Stimulated activated CD4-positive, alpha-beta T cell treated with anti-CD3 and anti-CD28 coated beads, Interleukin-4, amount 100 ng/mL, for 48 hours (primary cell): ENCODE data around the gene ETV4.
"Not testable (repeated sequence)": the region's sequence is repeated elsewhere in the genome, so short reads cannot be mapped to it uniquely, and the experiment has no call there.

Source experiments
- DNase-seq, 2 donors: peaks; one replicate each; pipeline ENCODE4 v3.0.0-alpha.2; 2020; ENCODE audit warnings: low read depth in 2 of 2

The ETV4 gene

GRCh38 chr17:43517161-43517560 lies 29.0 kb downstream of the ETV4 start:
- DNase-seq: no peak

- no peak for DNase-seq
Observed at GRCh38 chr17:43515656-43516055, 30.5 kb downstream of the ETV4 start.

DNA sequence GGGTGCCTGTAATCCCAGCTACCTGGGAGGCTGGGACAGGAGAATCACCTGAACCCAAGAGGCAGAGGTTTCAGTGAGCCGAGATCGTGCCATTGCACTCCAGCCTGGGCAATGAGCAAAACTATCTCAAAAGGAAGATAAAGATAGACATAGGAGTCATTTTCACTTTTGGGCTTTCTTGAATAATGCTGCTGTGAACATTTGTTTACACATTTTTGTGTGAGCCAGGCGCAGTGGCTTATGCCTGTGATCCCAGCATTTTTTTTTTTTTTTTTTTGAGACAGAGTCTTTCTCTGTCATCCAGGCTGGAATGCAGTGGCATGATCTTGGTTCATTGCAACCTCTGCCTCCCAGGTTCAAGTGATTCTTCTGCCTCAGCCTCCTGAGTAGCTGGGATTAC lies 34.9 kb downstream of the ETV4 start:
- not testable (repeated sequence) for DNase-seq

DNA sequence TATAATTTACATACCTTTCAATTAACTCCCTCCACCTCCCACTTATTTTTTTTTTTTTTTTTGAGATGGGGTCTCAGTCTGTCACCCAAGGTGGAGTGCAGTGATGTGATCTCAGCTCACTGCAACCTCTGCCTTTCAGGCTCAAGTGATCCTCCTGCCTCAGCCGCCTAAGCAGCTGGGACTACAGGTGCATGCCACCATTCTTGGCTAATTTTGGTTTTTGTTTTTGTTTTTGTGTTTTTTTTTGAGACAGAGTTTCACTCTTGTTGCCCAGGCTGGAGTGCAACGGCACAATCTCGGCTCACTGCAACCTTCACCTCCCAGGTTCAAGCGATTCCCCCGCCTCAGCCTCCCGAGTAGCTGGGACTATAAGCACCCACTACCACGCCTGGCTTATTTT lies 36.7 kb downstream of the ETV4 start:
- not testable (repeated sequence) for DNase-seq

DNA sequence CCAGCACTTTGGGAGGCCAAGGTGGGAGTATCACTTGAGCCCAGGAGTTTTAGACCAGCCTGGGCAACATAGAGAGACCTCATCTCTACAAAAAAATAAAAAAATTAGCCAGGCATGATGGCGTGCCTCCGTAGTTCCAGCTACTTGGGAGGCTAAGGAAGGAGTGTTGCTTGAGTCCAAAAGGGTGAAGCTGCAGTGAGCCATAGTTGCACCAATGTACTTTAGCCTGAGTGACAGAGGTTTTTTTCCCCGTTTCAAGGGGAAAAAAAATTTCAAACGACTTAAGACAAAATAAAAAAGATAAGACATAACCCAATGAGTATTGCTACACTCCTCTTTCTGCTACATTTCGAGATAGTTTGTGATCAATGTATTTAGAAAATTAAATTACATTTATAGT lies 55.5 kb downstream of the ETV4 start:
- no peak for DNase-seq

- DNase-seq: peak; percentile 97
Observed at GRCh38 chr17:43483674-43484551, 62.2 kb downstream of the ETV4 start, which contains the start of gene DHX8. DHX8 (plus strand) TSS chr17:43483975; CDS start chr17:43484038, 63 bp downstream.

DNA sequence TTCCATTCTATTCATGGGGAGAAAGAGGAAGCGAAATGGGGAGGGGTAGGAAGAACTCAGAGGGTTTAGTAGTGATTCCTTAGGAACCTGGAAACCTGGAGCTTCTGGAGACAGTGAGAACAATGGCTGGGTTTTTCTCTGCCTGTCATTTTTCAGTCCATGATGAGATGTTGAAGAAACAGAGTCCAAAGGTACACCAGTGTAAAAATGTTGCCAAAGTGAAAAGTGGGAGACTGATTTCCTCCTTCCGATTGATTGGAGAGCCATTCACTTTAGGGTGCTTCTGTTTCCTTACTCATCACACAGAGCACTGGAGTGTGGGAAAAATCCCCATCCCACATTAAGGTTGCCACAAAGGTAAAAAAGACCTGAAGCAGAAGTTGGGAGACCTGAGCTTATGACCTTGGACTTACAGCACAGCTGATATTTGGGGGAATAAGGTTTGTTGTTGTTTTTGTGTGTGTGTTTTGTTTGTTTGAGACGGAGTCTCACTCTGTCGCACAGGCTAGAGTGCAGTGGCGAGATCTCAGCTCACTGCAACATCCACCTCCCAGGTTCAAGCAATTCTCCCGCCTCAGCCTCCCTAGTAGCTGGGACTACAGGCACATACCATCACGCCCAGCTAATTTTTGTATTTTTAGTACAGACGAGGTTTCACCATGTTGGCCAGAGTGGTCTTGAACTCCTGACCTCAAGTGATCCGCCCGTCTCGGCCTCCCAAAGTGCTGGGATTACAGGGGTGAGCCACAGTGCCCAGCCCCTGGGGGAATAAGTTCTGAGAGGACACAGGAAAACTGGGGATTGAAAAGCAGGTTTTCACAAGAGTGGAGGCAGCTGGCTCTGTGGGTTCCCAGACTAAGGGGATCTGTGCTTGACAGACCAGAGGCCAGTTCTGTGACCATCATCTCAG lies 63.8 kb downstream of the ETV4 start:
- no peak for DNase-seq

DNA sequence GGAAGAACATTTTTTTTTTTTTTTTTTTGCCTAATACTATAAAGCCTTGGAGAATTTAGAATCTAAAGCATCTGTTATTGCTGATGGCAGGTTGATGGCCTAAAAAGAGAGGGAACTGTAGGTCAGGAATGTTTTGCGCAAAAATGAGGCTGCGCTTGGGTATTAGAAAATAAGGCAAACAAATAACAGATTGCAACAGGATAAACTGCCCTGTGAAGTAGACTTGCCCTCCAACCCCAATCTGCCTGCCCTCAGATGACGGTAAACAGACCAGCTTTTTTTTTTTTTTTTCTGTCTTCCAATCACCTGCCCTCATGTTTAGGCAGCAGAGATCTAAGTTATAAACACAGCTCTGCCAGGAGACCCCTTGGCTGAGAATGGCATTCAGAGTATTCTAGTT lies 66.2 kb downstream of the ETV4 start:
- no peak for DNase-seq
